Endodermal cell (in vitro differentiated cells): ENCODE results near the gene GDF15. TPM values are rescaled to one million over a fixed set of nuclear protein-coding genes. Genes with fewer than 3 reads are reported as not detected.

Source experiments
- DNase-seq: peaks from one replicate; pipeline ENCODE4 v3.0.0-alpha.2; 2017
- H3K27ac ChIP-seq: 2 replicates; pipeline ENCODE4 v1.5.1; 2013; ENCODE audit warnings: mild to moderate bottlenecking, low read depth, low read length, moderate library complexity
- H3K27me3 ChIP-seq: 2 replicates; pipeline ENCODE4 v1.6.1; 2013; ENCODE audit warnings: mild to moderate bottlenecking, low read length, moderate library complexity; ENCODE audit not compliant: insufficient read depth, control insufficient read depth, poor library complexity, severe bottlenecking
- H3K36me3 ChIP-seq: 2 replicates; pipeline ENCODE4 v1.7.0; 2013; ENCODE audit warnings: mild to moderate bottlenecking, low read length, moderate library complexity; ENCODE audit not compliant: control insufficient read depth, insufficient read depth
- H3K4me1 ChIP-seq: one replicate; pipeline ENCODE4 v1.7.0; 2013; ENCODE audit warnings: low read length; ENCODE audit not compliant: control insufficient read depth, insufficient read depth
- H3K4me3 ChIP-seq: 2 replicates; pipeline ENCODE4 v1.5.1; 2013; ENCODE audit warnings: mild to moderate bottlenecking, low read length, moderate library complexity
- H3K9ac ChIP-seq: 2 replicates; pipeline ENCODE4 v1.6.1; 2013; ENCODE audit warnings: mild to moderate bottlenecking, low read length, moderate library complexity; ENCODE audit not compliant: poor library complexity, severe bottlenecking; ENCODE audit errors: extremely low read depth
- H3K9me3 ChIP-seq: 2 replicates; pipeline ENCODE4 v1.6.1; 2013; ENCODE audit warnings: mild to moderate bottlenecking, low read length, moderate library complexity; ENCODE audit not compliant: control insufficient read depth
- H3K27ac Mint-ChIP-seq: 2 replicates; pipeline ENCODE4 v1.8.0; 2020; ENCODE audit warnings: mixed read lengths
- H3K27me3 Mint-ChIP-seq: 2 replicates; pipeline ENCODE4 v1.8.0; 2021; ENCODE audit warnings: mild to moderate bottlenecking, mixed read lengths; ENCODE audit not compliant: insufficient read depth
- H3K36me3 Mint-ChIP-seq: 2 replicates; pipeline ENCODE4 v1.8.0; 2020; ENCODE audit warnings: low read depth, mixed read lengths
- H3K4me1 Mint-ChIP-seq: 2 replicates; pipeline ENCODE4 v1.8.0; 2020; ENCODE audit warnings: mixed read lengths
- H3K4me3 Mint-ChIP-seq: 2 replicates; pipeline ENCODE4 v1.8.0; 2020; ENCODE audit warnings: mild to moderate bottlenecking, moderate library complexity, mixed read lengths
- H3K9me3 Mint-ChIP-seq: 2 replicates; pipeline ENCODE4 v1.8.0; 2020; ENCODE audit warnings: mild to moderate bottlenecking, mixed read lengths
- WGBS, 2 experiments: methylation state at CpG; one replicate each; pipeline versions ENCODE4 v1.1.5 to v1.1.7; 2013; ENCODE audit warnings: missing lambda C conversion rate in 2 of 2, mixed read lengths in 1 of 2; ENCODE audit not compliant: insufficient coverage in 1 of 2, insufficient read length in 1 of 2; 5-methylcytosine and 5-hydroxymethylcytosine counted together
- total RNA-seq, 2 donors: library from RNA; stranded (reverse); fragmentation: NEBNext Ultra II Directional in 1 of 2; extraction: Animal tissue kit (Norgen Biotek cat#: 25700) in 1 of 2; gene quantifications; 2 replicates in 1 of 2; 3 replicates in 1 of 2; pipeline ENCODE4 v1.2.1, GENCODE V29; 2021
- TF ChIP-seq, protein P1 (sequence below): fragments of 200-600 bp; sonication (generic); conservative IDR thresholded peaks from 2 replicates; pipeline ENCODE4 v1.5.0; 2021; ENCODE audit warnings: antibody characterized with exemption, mild to moderate bottlenecking

GDF15 gene
- total RNA-seq, 2 donors from 2014 or later, result 0.90 to 2.2 TPM

DNA sequence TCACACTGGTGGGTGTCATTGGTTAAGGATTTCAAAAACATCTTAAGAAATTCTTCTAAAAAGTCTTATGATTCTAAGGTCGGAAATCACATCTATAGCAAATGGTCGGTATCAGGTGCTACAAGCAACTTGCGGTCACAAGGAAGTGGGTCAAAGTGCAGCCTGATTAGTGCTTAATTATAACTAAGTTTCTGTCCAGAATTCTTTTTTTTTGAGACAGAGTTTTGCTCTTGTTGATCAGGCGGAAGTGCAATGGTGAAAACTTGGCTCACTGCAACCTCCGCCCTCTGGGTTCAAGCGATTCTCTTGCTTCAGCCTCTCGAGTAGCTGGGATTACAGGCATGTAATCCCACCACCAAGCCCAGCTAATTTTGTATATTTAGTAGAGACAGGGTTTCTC, 1.2 kb upstream of the GDF15 start:
- H3K27ac Mint-ChIP-seq, result no peak overlapping the region
- no peaks in the 10 kb centered on the region for H3K9me3 Mint-ChIP-seq
- TF ChIP-seq, protein P1, sequence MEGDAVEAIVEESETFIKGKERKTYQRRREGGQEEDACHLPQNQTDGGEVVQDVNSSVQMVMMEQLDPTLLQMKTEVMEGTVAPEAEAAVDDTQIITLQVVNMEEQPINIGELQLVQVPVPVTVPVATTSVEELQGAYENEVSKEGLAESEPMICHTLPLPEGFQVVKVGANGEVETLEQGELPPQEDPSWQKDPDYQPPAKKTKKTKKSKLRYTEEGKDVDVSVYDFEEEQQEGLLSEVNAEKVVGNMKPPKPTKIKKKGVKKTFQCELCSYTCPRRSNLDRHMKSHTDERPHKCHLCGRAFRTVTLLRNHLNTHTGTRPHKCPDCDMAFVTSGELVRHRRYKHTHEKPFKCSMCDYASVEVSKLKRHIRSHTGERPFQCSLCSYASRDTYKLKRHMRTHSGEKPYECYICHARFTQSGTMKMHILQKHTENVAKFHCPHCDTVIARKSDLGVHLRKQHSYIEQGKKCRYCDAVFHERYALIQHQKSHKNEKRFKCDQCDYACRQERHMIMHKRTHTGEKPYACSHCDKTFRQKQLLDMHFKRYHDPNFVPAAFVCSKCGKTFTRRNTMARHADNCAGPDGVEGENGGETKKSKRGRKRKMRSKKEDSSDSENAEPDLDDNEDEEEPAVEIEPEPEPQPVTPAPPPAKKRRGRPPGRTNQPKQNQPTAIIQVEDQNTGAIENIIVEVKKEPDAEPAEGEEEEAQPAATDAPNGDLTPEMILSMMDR, result no peak
- no peaks in the 10 kb centered on the region for H3K36me3 Mint-ChIP-seq
- H3K4me3 ChIP-seq, result no peak overlapping the region
- H3K4me3 Mint-ChIP-seq, result no peak overlapping the region
- H3K9ac ChIP-seq, result no peak overlapping the region
- peaks cover 8% of the 10 kb centered on the region for H3K4me1 Mint-ChIP-seq
- peaks cover 36% of the 10 kb centered on the region for H3K27me3 Mint-ChIP-seq
- no peaks in the 10 kb centered on the region for H3K9me3 ChIP-seq
- WGBS, 2 experiments, result 94 to 96% methylated on average over 6 to 7 of the region's 7 CpGs
- no peaks in the 10 kb centered on the region for H3K36me3 ChIP-seq
- H3K27me3 ChIP-seq, result peaks cover 22% of the 10 kb centered on the region
- DNase-seq, result no peak
- no peaks in the 10 kb centered on the region for H3K4me1 ChIP-seq
- no peak overlapping the region for H3K27ac ChIP-seq

DNA sequence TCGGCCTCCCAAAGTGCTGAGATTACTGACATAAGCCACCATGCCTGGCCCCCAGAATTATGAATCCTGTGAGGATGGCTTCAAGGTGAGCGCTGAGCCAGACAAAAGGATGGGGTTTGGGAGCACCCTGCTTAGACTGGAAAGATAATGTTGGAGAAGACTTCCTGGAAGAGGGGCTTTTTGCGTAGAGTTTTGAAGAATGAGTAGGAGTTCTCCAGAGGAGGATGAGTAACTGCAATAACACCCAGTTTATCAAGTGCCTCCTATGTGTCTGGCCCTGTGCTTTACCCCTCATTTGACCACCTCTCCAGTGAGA, 641 bp upstream of the GDF15 start:
- peaks cover 4% of the 10 kb centered on the region for H3K4me1 Mint-ChIP-seq

DNA sequence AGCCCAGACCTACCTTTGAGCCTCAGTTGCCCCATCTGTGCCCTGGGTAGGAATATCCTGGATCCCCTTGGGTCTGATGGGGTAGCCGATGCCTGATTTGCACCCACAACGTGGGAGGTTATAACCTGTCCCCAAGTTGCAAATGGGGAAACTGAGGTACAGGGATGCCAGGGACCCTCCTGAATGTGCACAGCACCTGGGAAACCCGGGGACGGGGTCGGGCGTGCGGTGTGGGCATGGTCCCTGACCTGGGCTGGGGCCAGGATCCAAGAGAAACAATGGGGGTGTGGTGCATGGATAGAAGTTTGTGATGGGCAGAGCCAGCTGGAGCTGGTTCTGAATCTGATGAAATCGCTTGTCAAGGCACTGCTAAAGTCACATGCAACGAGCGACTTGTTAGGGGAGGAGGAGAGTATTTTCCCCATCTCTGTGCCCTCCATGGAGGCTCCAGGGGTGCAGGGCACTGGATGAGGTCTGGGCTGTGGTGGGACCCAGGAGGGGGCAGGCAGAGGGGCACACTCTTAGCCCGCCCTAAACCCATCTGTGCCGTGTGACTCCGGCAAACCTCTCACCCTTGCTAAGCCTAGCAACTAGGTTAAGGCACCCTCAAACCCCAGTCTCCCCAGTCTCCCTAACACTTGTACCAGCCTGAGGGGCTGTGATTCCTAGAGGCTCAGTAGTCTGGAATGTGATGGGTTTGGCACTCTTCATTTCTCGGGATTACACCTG, 749 bp downstream of the GDF15 start:
- Histone ChIP-seq H3K4me3 (no peak overlapping the region), H3K4me1 (no peaks in the 10 kb centered on the region), H3K9ac (no peak overlapping the region), H3K36me3 (no peaks in the 10 kb centered on the region), H3K27ac (no peak overlapping the region), H3K27me3 (peaks cover 22% of the 10 kb centered on the region), H3K9me3 (no peaks in the 10 kb centered on the region)
- H3K9me3 Mint-ChIP-seq, result no peaks in the 10 kb centered on the region
- peaks cover 44% of the 10 kb centered on the region for H3K27me3 Mint-ChIP-seq
- peaks cover 2% of the 10 kb centered on the region for H3K4me1 Mint-ChIP-seq
- no peak overlapping the region for H3K4me3 Mint-ChIP-seq
- WGBS, 2 experiments, result 93 to 97% methylated on average over 6 to 14 of the region's 14 CpGs
- no peak for DNase-seq
- no peaks in the 10 kb centered on the region for H3K36me3 Mint-ChIP-seq
- H3K27ac Mint-ChIP-seq, result no peak overlapping the region
- TF ChIP-seq, protein P1, result no peak

More for the DNA sequence above, 641 bp upstream of the GDF15 start:
- Histone ChIP-seq H3K4me1 (no peaks in the 10 kb centered on the region), H3K36me3 (no peaks in the 10 kb centered on the region), H3K27ac (no peak overlapping the region), H3K4me3 (no peak overlapping the region), H3K9me3 (no peaks in the 10 kb centered on the region), H3K27me3 (peaks cover 22% of the 10 kb centered on the region), H3K9ac (no peak overlapping the region)
- WGBS, 2 experiments, result 91 to 100% methylated on average over 3 of the region's 3 CpGs
- TF ChIP-seq, protein P1, result no peak
- Mint-ChIP-seq H3K27me3 (peaks cover 38% of the 10 kb centered on the region), H3K36me3 (no peaks in the 10 kb centered on the region), H3K4me3 (no peak overlapping the region), H3K9me3 (no peaks in the 10 kb centered on the region), H3K27ac (no peak overlapping the region)
- DNase-seq, result no peak
